HG03469 (cell line): ENCODE data around the gene SLC39A11.

Experiments used
- ATAC-seq: cut with Tn5 transposase; IDR thresholded peaks from one replicate; pipeline ENCODE4 v1.9.1; 2021; ENCODE audit warnings: mild to moderate bottlenecking, moderate library complexity, moderate number of reproducible peaks; ENCODE audit not compliant: unreplicated experiment

Gene SLC39A11

GRCh38 chr17:72886622-72887021 is 205.9 kb downstream of the SLC39A11 start:
- ATAC-seq: no peak

DNA sequence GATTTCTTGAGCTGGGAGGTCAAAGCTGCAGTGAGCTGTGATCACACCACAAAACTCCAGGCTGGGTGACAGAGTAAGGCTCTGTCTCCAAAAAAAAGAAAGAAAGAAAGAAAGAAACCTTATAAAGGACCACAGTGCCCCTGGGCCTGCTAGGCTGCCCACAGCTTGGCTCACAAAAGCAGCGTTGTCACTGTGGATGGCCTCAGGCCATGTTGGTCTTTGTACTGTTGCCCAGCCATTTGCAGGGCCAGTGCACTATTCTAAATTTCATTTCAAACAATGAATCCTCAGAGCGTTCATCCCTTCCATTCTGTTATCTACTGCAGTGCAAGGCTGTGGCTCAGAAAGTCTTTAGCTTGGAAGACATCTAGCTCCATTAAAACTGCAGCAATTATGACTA is 208.4 kb downstream of the SLC39A11 start:
- no peak for ATAC-seq

- no peak for ATAC-seq
Measured at GRCh38 chr17:72883351-72883750, 209.1 kb downstream of the SLC39A11 start.

GRCh38 chr17:72882426-72882825 is 210.1 kb downstream of the SLC39A11 start:
- no peak for ATAC-seq

DNA sequence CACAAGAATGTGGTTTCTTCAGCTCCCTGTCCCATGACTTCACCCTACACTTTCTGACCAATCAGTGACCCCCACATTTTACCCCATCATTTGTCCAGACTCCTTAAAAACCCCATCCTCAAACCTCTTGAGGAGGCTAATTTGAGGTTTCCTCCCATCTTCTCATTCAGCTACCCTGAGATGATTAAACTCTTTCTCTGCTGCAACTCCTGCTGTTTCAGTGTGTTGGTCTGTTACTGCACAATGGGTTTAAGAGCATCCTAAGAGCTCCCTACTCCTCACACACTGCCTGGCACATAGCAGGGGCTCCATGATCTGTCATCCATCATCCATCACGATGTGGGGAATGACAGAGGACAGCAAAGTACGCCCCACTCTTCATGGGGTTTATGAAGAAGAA is 212.6 kb downstream of the SLC39A11 start:
- no peak for ATAC-seq

DNA sequence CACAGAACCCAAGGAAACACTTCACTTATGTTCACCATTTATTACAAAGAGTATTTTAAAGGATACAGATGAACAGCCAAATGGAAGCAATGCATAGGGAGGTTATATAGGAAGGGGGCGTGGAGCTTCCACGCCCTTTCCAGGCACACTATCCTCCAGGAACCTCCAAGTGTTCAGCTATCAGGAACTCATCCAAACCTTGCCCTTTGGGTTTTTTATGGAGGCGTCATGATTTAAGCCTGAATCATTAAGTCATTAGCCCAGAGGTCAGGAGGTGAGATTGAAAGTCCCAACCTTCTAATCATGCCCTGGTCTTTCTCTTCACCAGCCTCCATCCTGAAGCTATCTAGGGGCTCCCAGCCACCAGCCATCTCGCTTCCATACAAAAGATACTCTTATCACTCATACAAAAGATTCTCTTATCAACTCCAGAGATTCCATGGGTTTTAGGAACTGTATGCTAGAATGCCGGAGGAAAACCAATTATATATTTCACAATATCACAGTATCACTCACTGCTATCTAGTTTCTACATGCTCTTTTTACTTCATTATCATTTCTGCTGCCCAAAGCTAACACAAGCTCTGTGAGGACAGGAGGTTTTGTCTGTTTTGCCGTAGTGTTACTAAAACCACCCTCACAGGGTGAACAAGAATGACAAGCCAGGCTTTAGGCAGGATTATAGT is 213.4 kb downstream of the SLC39A11 start:
- no peak for ATAC-seq

DNA sequence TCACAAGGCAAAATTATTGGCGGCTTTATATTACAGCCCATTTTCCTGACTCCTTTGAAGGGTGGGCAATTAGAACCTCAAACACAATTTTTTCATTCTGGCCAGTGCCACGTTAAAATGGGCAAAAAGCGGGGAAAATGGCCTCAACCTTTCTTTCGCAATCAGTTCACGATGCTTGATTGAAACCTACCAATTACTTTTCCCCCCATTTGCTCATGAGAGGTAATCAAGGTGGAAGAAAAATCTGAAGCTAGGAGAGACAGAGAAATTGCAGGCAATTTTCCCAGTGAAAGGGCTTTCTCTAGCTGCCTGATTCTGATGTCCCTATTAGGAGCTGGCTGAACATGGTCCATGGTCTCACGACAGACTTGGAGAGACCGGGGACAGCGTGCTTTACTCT is 215.1 kb downstream of the SLC39A11 start:
- no peak for ATAC-seq

DNA sequence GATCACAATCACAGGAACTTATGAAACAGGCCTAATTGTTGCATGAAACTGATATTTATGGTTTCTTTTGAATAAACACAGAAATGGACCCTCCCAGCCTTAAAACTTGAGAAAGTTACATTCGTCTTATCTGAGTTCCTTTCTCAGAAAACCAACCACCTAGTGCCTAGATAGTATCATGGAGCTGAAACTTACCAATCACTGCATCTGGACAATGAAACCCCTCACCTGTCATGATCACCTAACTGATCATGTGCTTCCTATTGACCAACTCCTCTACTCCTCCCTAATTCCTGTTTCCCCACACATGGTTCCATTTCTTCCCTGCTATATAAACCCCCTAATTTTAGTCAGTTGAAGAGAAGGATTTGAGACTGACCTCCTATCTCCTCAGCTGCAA is 216.1 kb downstream of the SLC39A11 start:
- ATAC-seq: no peak

DNA sequence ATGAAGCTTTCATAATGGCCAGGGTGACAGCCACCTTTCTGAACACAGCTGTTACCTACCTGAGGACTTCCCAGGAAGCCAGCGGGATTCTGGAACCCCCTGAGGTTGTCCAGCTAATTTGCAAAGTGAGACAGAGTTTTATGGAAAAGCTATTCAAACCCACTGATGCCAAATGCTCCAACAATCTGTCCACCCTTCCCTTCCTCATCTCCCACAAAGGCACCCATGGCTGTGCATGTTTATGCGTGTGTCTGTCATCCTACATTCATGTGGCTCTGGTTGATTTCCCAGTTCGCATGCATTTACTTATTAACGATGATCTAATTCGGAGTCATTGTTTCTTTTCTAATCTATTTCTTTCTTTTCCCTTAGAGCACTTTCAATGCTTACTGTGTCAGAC is 217.1 kb downstream of the SLC39A11 start:
- no peak for ATAC-seq

DNA sequence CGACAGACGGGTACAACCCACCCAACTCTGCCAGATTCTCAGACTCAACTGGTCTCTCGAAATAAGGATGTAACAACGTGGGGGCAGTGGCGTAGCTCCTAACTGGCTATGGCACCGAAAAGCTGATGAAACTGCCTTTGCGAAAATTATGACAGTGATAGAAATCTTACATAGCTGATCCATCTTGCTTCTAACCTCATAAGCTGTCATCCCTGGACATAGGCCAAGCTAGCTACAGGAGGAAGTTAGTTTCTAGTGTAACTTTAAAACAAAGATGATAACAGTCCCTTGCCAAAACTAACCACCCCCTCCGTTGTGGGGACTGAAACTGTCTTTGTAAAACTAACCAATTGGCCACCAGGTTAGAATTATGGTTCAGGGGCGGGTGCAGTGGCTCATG is 220.1 kb downstream of the SLC39A11 start:
- ATAC-seq: no peak

DNA sequence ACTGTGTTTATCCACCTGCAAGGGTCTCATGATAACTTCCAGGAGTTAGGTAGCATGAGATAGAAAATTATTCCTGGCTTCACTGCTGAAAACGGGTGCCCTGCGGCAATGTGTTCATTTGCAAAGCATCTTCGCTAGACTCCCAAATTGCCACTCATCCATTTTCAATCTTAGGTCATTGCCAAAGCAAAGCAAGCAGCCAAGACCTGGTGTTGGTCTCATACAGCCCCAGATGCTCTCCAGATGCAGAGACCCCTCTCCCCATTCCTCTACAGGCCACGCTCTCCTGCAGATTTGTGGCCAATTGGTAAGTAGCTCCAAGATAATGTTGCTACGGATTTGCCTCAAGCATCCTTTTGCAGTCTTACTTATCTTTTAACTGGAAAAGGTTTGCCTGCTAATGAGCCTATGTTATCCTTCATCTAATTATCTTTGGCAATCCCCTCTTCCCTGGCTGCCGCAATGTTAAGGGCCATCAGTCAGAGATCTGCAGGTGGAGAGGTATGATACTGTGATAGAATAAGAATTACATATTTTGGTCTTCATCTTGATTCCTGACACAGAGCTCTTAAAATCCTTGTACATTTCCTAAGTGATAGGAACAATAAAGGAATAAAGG is 222.0 kb downstream of the SLC39A11 start:
- ATAC-seq: no peak

- no peak for ATAC-seq
Measured at GRCh38 chr17:72869630-72870029, 222.9 kb downstream of the SLC39A11 start.

GRCh38 chr17:72865954-72866353 is 226.5 kb downstream of the SLC39A11 start:
- ATAC-seq: no peak

DNA sequence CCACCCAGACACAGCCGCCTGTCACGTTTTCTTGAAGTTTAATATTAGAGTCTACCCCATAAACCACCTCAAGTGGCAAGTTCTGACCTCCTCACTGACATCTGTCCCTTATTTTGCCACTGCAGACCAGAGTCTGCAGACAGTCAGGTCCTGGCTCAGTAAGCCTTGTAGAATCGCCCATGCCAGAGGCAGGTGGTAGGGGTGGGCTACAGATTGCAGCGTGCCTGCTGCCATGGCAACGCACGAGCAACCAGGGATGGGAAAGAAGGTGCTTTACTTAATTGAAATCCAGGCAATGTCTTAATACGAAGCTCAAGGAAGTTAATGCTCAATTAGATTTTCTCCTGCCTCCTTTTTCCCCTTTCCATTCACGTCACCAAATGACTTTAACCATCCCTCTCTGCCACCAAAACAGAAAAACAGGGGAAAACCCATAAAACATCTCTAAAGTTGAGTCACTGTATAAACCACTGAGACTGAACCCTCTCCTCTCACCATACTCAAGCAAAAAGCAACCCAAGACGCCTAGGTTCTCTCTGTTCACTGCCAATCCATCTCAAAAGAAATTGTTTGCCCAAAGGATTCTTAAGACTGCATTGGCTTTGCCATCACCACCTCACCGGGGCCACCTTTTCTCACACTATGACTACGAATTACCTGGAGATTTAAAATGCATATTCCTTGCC is 228.8 kb downstream of the SLC39A11 start:
- no peak for ATAC-seq

DNA sequence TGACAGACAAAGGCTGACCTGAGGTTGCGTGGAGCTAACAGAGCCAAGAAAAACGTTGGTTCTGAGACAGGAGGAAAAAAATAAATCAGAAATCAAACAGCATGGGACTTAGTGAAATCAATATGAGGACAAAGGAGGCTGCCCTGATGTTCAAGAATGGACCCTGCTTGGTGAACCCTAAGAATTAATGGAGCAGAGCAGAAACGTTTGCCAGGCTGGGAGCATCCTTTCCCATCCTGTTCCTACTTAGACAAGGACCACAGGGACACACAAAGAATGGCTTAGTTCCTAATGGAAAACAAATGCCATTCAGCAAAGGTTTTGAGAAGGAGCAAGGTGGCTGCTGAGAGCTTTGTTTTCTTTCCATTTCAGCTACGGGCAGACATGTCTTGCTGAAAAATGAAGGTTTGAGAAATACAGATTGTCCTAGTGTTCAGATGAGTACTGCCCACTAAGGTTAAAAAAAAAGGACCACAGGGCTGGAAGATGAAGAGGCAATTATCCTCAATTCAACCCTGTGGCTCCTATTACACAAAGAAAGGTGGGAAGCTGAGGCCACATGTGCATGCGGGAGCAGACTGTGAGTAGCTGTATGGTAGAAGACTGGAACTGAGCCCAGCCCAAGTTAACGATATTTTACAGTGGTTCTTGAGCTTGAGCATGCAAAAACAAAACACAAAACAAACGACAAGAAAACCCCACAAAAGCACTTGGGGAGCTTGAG is 230.1 kb downstream of the SLC39A11 start:
- ATAC-seq: no peak

GRCh38 chr17:72861811-72862210 is 230.7 kb downstream of the SLC39A11 start:
- no peak for ATAC-seq

DNA sequence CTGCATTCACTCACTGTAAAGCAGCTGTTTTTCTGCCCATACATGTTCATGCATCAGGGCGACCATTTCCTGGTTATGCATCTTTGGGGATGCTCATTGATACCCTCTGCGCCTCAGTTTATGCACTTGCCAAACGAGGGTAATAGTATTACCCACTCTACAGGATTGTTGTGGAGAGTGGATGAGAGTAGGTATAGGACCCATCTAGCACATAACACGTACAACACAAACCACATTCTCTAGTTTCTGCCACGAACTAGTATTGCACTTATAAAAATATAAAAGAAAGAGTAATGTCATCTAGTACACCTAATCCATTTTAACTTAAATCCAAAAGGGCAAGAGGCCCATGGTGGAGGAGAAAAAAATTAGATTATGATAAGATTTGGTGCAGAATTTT is 231.7 kb downstream of the SLC39A11 start:
- no peak for ATAC-seq

GRCh38 chr17:72858826-72859495 is 233.5 kb downstream of the SLC39A11 start:
- ATAC-seq: no peak

- ATAC-seq: no peak
Measured at GRCh38 chr17:72853440-72854415, 238.8 kb downstream of the SLC39A11 start.
